ENCODE data around the gene SPIRE1. TPM values are rescaled to one million over a fixed set of nuclear protein-coding genes. Genes with fewer than 3 reads are reported as not detected.
"Not testable (repeated sequence)": the region's sequence is repeated elsewhere in the genome, so short reads cannot be mapped to it uniquely, and the experiment has no call there.

Gene SPIRE1
- total RNA-seq, 2 donors from 2014 or later, result 14.2 to 17.2 TPM

DNA sequence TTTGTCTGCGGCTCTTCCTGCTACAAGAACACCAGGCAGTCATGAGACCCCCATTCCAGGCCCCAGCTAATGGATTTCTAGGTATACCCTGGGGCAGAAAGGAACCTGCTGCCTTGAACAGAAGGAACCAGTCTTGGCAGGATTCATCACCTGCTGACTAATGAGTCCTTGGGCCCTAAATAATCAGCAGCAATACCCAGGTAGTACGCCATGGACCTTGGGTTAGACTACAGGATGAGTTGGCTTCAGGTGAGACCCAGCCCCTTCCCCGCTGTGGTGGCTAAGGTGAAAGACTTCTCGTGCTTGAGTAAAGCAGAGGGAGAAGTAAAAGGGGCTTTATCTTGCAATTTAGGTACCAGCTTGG is 105.0 kb downstream of the SPIRE1 start:
- no peak overlapping the region for H3K4me3 ChIP-seq (ENCODE audit: low read length)
- H3K4me3 Mint-ChIP-seq, result no peak overlapping the region
- H3K36me3 Mint-ChIP-seq (ENCODE audit: low read depth), result peaks cover 34% of the 10 kb centered on the region
- H3K27me3 Mint-ChIP-seq (ENCODE audit: insufficient read depth), result no peaks in the 10 kb centered on the region
- 96 to 100% methylated on average over 2 to 4 of the region's 4 CpGs for WGBS, 2 experiments (ENCODE audit: insufficient coverage in 1 of 2, insufficient read length in 1 of 2)
- H3K27ac ChIP-seq (ENCODE audit: low read depth, low read length), result no peak overlapping the region
- DNase-seq, result no peak
- H3K36me3 ChIP-seq (ENCODE audit: control insufficient read depth, insufficient read depth, low read length), result no peaks in the 10 kb centered on the region
- H3K4me1 Mint-ChIP-seq, result no peaks in the 10 kb centered on the region
- H3K27me3 ChIP-seq (ENCODE audit: control insufficient read depth, insufficient read depth, low read length, poor library complexity, severe bottlenecking), result no peaks in the 10 kb centered on the region
- no peak overlapping the region for H3K9ac ChIP-seq (ENCODE audit: extremely low read depth, low read length, poor library complexity, severe bottlenecking)
- no peak overlapping the region for H3K27ac Mint-ChIP-seq
- H3K9me3 Mint-ChIP-seq, result peaks cover 58% of the 10 kb centered on the region
- H3K4me1 ChIP-seq (ENCODE audit: control insufficient read depth, insufficient read depth, low read length), result no peaks in the 10 kb centered on the region
- TF ChIP-seq, protein P1, sequence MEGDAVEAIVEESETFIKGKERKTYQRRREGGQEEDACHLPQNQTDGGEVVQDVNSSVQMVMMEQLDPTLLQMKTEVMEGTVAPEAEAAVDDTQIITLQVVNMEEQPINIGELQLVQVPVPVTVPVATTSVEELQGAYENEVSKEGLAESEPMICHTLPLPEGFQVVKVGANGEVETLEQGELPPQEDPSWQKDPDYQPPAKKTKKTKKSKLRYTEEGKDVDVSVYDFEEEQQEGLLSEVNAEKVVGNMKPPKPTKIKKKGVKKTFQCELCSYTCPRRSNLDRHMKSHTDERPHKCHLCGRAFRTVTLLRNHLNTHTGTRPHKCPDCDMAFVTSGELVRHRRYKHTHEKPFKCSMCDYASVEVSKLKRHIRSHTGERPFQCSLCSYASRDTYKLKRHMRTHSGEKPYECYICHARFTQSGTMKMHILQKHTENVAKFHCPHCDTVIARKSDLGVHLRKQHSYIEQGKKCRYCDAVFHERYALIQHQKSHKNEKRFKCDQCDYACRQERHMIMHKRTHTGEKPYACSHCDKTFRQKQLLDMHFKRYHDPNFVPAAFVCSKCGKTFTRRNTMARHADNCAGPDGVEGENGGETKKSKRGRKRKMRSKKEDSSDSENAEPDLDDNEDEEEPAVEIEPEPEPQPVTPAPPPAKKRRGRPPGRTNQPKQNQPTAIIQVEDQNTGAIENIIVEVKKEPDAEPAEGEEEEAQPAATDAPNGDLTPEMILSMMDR (conservative IDR thresholded peaks at IDR 0.05), result no peak
- peaks cover 38% of the 10 kb centered on the region for H3K9me3 ChIP-seq (ENCODE audit: control insufficient read depth, low read length)

DNA sequence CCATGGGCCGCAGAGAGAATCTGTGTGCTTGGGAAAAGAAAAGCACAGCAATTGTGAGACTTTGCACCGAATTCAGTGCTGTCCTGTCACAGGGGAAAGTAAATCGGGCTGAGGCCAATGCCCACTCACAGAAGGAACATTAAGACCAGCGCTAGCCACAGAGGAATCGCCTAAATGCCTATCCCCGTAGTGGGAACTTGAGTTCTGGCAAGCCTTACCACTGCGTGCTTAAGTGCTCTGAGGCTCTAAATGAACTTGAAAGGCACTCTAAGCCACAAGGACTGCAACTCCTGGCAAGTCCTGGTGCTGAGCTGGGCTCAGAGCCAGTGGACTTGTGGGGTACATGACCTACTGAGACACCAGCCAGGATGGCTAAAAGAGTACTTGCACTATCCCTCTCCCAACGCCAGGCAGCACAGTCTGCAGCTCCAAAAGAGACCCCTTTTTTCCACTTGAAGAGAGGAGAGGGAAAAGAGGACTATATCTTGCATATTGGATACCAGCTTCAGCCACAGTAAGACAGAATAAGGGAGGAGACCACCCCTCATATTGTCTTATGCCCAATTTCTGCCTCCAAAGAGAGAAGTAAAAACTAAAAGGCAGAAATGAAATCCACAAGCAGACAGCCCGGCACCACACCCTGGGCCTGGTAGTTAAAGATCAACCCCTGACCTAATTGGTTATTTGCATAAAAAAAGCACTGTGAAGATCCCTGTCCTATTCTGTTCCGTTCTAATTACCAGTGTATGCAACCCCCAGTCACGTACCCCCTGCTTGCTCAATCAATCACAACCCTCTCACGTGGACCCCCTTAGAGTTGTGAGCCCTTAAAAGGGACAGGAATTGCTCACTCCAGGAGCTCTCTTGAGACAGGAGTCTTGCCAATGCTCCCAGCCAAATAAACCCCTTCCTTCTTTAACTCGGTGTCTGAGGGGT is 105.7 kb downstream of the SPIRE1 start:
- H3K4me1 ChIP-seq (ENCODE audit: control insufficient read depth, insufficient read depth, low read length); H3K9ac ChIP-seq (ENCODE audit: extremely low read depth, low read length, poor library complexity, severe bottlenecking); H3K4me3 ChIP-seq (ENCODE audit: low read length); H3K27me3 ChIP-seq (ENCODE audit: control insufficient read depth, insufficient read depth, low read length, poor library complexity, severe bottlenecking); H3K4me3 Mint-ChIP-seq; H3K27ac Mint-ChIP-seq; H3K27ac ChIP-seq (ENCODE audit: low read depth, low read length); H3K27me3 Mint-ChIP-seq (ENCODE audit: insufficient read depth); DNase-seq; H3K36me3 ChIP-seq (ENCODE audit: control insufficient read depth, insufficient read depth, low read length); H3K4me1 Mint-ChIP-seq: not testable (repeated sequence)
- 84 to 86% methylated on average over 10 to 13 of the region's 13 CpGs for WGBS, 2 experiments (ENCODE audit: insufficient coverage in 1 of 2, insufficient read length in 1 of 2)
- Mint-ChIP-seq H3K9me3 (peaks cover 55% of the 10 kb centered on the region), H3K36me3 (ENCODE audit: low read depth) (peaks cover 31% of the 10 kb centered on the region)
- peaks cover 35% of the 10 kb centered on the region for H3K9me3 ChIP-seq (ENCODE audit: control insufficient read depth, low read length)

DNA sequence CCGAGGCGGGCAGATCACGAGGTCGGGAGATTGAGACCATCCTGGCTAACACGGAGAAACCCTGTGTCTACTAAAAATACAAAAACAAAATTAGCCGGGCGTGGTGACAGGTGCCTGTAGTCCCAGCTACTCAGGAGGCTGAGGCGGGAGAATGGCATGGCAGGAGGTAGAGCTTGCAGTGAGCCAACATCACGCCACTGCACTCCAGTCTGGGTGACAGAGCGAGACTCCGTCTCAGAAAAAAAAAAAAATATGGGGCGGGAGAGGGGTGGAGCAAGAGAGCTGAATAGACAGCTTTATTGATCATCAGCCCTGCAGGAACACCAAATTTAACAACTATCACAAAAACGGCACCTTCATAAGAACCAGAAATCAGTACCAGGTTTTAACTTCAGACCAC is 106.4 kb downstream of the SPIRE1 start:
- not testable (repeated sequence) for H3K9ac ChIP-seq (ENCODE audit: extremely low read depth, low read length, poor library complexity, severe bottlenecking); H3K4me1 ChIP-seq (ENCODE audit: control insufficient read depth, insufficient read depth, low read length); DNase-seq; H3K27ac Mint-ChIP-seq; H3K27me3 Mint-ChIP-seq (ENCODE audit: insufficient read depth); H3K27ac ChIP-seq (ENCODE audit: low read depth, low read length); H3K27me3 ChIP-seq (ENCODE audit: control insufficient read depth, insufficient read depth, low read length, poor library complexity, severe bottlenecking); H3K4me1 Mint-ChIP-seq; H3K4me3 ChIP-seq (ENCODE audit: low read length); H3K4me3 Mint-ChIP-seq; H3K36me3 ChIP-seq (ENCODE audit: control insufficient read depth, insufficient read depth, low read length)
- WGBS, 2 experiments (ENCODE audit: insufficient coverage in 1 of 2, insufficient read length in 1 of 2), result 93 to 100% methylated on average over 7 to 11 of the region's 13 CpGs
- H3K36me3 Mint-ChIP-seq (ENCODE audit: low read depth), result peaks cover 30% of the 10 kb centered on the region
- peaks cover 50% of the 10 kb centered on the region for H3K9me3 Mint-ChIP-seq
- peaks cover 35% of the 10 kb centered on the region for H3K9me3 ChIP-seq (ENCODE audit: control insufficient read depth, low read length)

DNA sequence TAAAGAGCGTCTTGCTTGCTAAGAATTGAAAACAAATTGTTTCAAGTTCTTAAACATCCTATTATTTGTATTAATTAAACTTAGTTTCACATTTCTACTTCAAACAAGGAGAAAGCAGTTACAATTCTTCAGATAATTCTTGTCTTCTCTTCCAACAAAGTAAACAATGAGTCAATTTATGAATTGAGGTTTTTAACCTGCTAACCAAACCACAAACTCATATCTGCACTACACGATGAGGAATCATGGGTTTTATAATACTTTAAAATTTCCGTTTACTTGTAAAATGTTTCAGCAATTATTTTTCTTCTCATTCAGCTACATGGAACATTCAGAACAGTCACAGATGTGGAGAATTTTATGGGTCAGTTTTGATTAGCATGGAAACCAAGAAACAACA is 114.2 kb downstream of the SPIRE1 start:
- Mint-ChIP-seq H3K36me3 (ENCODE audit: low read depth) (peaks cover 18% of the 10 kb centered on the region), H3K4me3 (no peak overlapping the region)

More for the DNA sequence above, 114.2 kb downstream of the SPIRE1 start:
- Histone ChIP-seq H3K27ac (ENCODE audit: low read depth, low read length) (no peak overlapping the region), H3K4me3 (ENCODE audit: low read length) (no peak overlapping the region), H3K9me3 (ENCODE audit: control insufficient read depth, low read length) (peaks cover 22% of the 10 kb centered on the region), H3K36me3 (ENCODE audit: control insufficient read depth, insufficient read depth, low read length) (no peaks in the 10 kb centered on the region), H3K27me3 (ENCODE audit: control insufficient read depth, insufficient read depth, low read length, poor library complexity, severe bottlenecking) (no peaks in the 10 kb centered on the region), H3K9ac (ENCODE audit: extremely low read depth, low read length, poor library complexity, severe bottlenecking) (no peak overlapping the region), H3K4me1 (ENCODE audit: control insufficient read depth, insufficient read depth, low read length) (no peaks in the 10 kb centered on the region)
- no peak for DNase-seq
- Mint-ChIP-seq H3K9me3 (peaks cover 30% of the 10 kb centered on the region), H3K27ac (no peak overlapping the region), H3K4me1 (no peaks in the 10 kb centered on the region), H3K27me3 (ENCODE audit: insufficient read depth) (no peaks in the 10 kb centered on the region)
- 89% methylated on average over 1 of the region's 3 CpGs; no CpG with 5 or more reads in 1 of the 2 experiments for WGBS, 2 experiments (ENCODE audit: insufficient coverage in 1 of 2, insufficient read length in 1 of 2)
- TF ChIP-seq, protein P1 (conservative IDR thresholded peaks at IDR 0.05), result no peak

Measured in endodermal cell (in vitro differentiated cells).